Measurements from ENCODE around the gene MISP. TPM values are rescaled to one million over a fixed set of nuclear protein-coding genes. Genes with fewer than 3 reads are reported as not detected.

The MISP gene
- total and polyA plus RNA-seq, 2 of the 8 experiments (the other 6 are each of a cell fraction or from before 2014, with no cell fraction given) = 0.43 to 0.45 TPM

GRCh38 chr19:780935-781334 is 30.0 kb downstream of the MISP start:
- Histone ChIP-seq H2BK5ac (ENCODE audit: low read depth, low read length) (peak overlapping the region; percentile 71; the same call in 1 of the 2 replicates), H3K27ac (ENCODE audit: low read depth, low read length) (no peak overlapping the region), H2BK20ac (ENCODE audit: low read length) (peak overlapping the region; percentile 97; the same call in 1 of the 2 replicates), H3K14ac (ENCODE audit: insufficient read length) (no peak overlapping the region), H2BK120ac (replicated peaks; ENCODE audit: low read depth, low read length) (no peak overlapping the region), H3K36me3 (ENCODE audit: control insufficient read depth in 2 of 4, insufficient read depth in 4 of 4, low read length in 3 of 4) (no peaks in the 10 kb centered on the region), H3K18ac (ENCODE audit: extremely low read depth, low read length) (peak overlapping the region; percentile 96; the same call in 1 of the 2 replicates), H3K56ac (replicated peaks; ENCODE audit: insufficient read length, low read depth, low read length) (no peak overlapping the region), H3K4ac (replicated peaks; ENCODE audit: insufficient read length, low read depth, low read length) (no peak overlapping the region), H2AFZ (ENCODE audit: low read length) (no peak overlapping the region), H3K23me2 (ENCODE audit: low read depth, low read length) (no peaks in the 10 kb centered on the region), H2BK15ac (ENCODE audit: low read length) (peak overlapping the region; percentile 95; the same call in 1 of the 2 replicates), H3K4me1 (replicated peaks in 1 of 4; ENCODE audit: control insufficient read depth in 3 of 4, insufficient read depth in 4 of 4, low read length in 3 of 4) (peaks cover 7 to 16% (median 12%) of the 10 kb centered on the region in 4 experiments), H4K5ac (ENCODE audit: insufficient read length, low read depth, low read length) (no peak overlapping the region), H3K9me3 (ENCODE audit: insufficient read depth in 2 of 2, low read depth in 1 of 2, low read length in 1 of 2) (no peaks in the 10 kb centered on the region), H4K20me1 (replicated peaks in 1 of 2; ENCODE audit: control insufficient read depth in 1 of 2, insufficient read depth in 2 of 2, low read length in 2 of 2) (no peaks in the 10 kb centered on the region), H2BK12ac (ENCODE audit: low read depth, low read length) (peak overlapping the region; percentile 84), H3K9ac (replicated peaks in 1 of 4; ENCODE audit: extremely low read depth in 1 of 4, low read depth in 3 of 4, low read length in 3 of 4) (no peak overlapping the region), H3K4me3 (ENCODE audit: extremely low read depth in 1 of 4, insufficient read depth in 2 of 4, low read depth in 3 of 4, low read length in 4 of 4) (no peak overlapping the region), H3K79me2 (ENCODE audit: control insufficient read depth in 1 of 2, insufficient read depth in 2 of 2, low read length in 2 of 2) (peaks cover 0 to 2% of the 10 kb centered on the region in 2 experiments; a peak in 2 of 4 replicates), H2AK5ac (ENCODE audit: low read depth, low read length) (peak overlapping the region; percentile 93; the same call in 1 of the 2 replicates), H4K91ac (replicated peaks; ENCODE audit: insufficient read length, low read length) (no peak overlapping the region), H3K4me2 (ENCODE audit: insufficient read depth in 1 of 2, low read depth in 2 of 2, low read length in 2 of 2) (no peak overlapping the region), H3K23ac (ENCODE audit: insufficient read length) (no peak overlapping the region), H3K79me1 (ENCODE audit: low read depth, low read length) (no peaks in the 10 kb centered on the region; the same call in 1 of the 2 replicates), H4K8ac (ENCODE audit: extremely low read depth, insufficient read depth, low read length) (no peak overlapping the region), H3K27me3 (replicated peaks in 1 of 4; ENCODE audit: control insufficient read depth in 3 of 4, extremely low read depth in 1 of 4, insufficient read depth in 3 of 4, low read length in 3 of 4) (no peaks in the 10 kb centered on the region)
- FAIRE-seq (no peak), DNase-seq (ENCODE audit: low read depth in 1 of 2, low spot score in 2 of 2) (no peak)
- TF ChIP-seq SP2 (IDR thresholded peaks at IDR 0.05; ENCODE audit: low read length) (no peak), SIX5 (IDR thresholded peaks at IDR 0.05; ENCODE audit: low read depth, low read length) (no peak)
- ChIA-PET CTCF (ENCODE audit: partially characterized antibody) (interaction anchor here (1.3 to 2.5 kb wide), 2 partner anchors 11 to 76 kb away, joined by 3 to 10 read pairs; no protein-coding TSS in a partner anchor), POLR2A (ENCODE audit: partially characterized antibody) (interaction anchor here (0.6 to 9.0 kb wide), 8 partner anchors 8 to 257 kb away, joined by 3 to 61 read pairs (median 10); partner anchors contain the start of gene PTBP1)
- 95% methylated on average over 15 of the region's 15 CpGs; no CpG with 5 or more reads in 1 of the 2 experiments for WGBS, 2 experiments (ENCODE audit: extremely low coverage in 1 of 2, insufficient coverage in 1 of 2, insufficient read length in 1 of 2, insufficient replicate concordance in 2 of 2, low coverage in 1 of 2, low lambda C conversion rate in 2 of 2, missing lambda C conversion rate in 1 of 2)
